ENCODE results near the gene HRH2.

The HRH2 gene

DNA sequence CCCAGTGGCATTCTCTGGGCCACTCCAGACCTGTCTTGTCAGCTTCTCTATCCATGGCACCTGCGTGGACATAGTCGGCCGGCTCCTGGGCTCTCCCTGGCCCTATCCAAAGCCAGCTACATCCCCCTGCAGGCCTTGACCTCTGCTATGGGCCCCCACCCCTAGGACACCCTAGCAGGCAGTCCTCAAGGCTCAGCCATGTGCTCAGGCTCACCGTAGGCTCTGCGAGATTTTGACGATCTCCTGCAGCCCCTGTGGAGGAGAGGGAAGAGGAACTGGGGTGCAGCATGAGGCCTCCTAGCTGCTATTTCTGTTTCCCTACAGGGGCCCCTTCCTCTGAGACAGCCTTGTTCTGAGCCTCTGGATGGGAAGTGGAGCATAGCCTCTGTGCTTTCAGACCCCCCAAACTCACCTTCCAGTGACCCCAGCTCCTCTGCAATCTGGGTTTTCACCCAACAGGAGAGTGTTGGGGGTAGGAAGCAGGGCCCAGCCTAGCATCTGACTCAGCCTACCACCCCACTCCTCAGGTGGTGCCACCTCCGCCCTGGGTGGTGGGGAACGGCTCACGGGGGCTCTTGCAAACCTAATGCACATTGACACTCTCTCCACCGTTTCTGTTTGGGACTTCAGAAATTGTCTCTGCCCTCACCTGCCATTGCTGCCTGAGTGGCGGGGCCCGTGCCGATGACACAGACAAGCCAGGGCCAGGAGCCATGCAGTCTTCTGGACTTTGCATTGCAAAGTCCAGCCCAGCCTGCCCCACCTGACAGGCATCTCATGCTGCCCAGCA lies 36.7 kb downstream of the HRH2 start:
- CTCF ChIA-PET = interaction anchor here (1.0 kb wide), 1 partner anchor 160 kb away, joined by 3 read pairs; no protein-coding TSS in a partner anchor
- no peak for DNase-seq (ENCODE audit: extremely low spot score)
- no peak for TF ChIP-seq TARDBP (IDR thresholded peaks at IDR 0.05)
- no peak for TF ChIP-seq L3MBTL2 (conservative IDR thresholded peaks at IDR 0.05)
- no peak for TF ChIP-seq FOXM1 (IDR thresholded peaks at IDR 0.05; ENCODE audit: borderline replicate concordance)
- TF ChIP-seq, protein P1, sequence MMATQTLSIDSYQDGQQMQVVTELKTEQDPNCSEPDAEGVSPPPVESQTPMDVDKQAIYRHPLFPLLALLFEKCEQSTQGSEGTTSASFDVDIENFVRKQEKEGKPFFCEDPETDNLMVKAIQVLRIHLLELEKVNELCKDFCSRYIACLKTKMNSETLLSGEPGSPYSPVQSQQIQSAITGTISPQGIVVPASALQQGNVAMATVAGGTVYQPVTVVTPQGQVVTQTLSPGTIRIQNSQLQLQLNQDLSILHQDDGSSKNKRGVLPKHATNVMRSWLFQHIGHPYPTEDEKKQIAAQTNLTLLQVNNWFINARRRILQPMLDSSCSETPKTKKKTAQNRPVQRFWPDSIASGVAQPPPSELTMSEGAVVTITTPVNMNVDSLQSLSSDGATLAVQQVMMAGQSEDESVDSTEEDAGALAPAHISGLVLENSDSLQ (IDR thresholded peaks at IDR 0.05) = no peak
- no peak for TF ChIP-seq FOXA1 (IDR thresholded peaks at IDR 0.05)
- TF ChIP-seq ARNT (IDR thresholded peaks at IDR 0.05) = no peak
- no peak for TF ChIP-seq SP1 (IDR thresholded peaks at IDR 0.05)
- TF ChIP-seq ZNF384 (IDR thresholded peaks at IDR 0.05) = no peak
- no peak for TF ChIP-seq FOXK2 (IDR thresholded peaks at IDR 0.05)
- TF ChIP-seq NFRKB (IDR thresholded peaks at IDR 0.05) = no peak
- TF ChIP-seq SUZ12 (IDR thresholded peaks at IDR 0.05) = no peak
- no peak for TF ChIP-seq CTBP1 (IDR thresholded peaks at IDR 0.05; ENCODE audit: borderline replicate concordance)
- TF ChIP-seq ELF4 (IDR thresholded peaks at IDR 0.05) = no peak
- TF ChIP-seq BHLHE40 (IDR thresholded peaks at IDR 0.05; ENCODE audit: borderline replicate concordance) = no peak
- TF ChIP-seq HDGF (IDR thresholded peaks at IDR 0.05; ENCODE audit: borderline replicate concordance) = no peak
- TF ChIP-seq LEF1 (IDR thresholded peaks at IDR 0.05; ENCODE audit: borderline replicate concordance) = no peak
- POLR2A ChIA-PET = no interaction called here

DNA sequence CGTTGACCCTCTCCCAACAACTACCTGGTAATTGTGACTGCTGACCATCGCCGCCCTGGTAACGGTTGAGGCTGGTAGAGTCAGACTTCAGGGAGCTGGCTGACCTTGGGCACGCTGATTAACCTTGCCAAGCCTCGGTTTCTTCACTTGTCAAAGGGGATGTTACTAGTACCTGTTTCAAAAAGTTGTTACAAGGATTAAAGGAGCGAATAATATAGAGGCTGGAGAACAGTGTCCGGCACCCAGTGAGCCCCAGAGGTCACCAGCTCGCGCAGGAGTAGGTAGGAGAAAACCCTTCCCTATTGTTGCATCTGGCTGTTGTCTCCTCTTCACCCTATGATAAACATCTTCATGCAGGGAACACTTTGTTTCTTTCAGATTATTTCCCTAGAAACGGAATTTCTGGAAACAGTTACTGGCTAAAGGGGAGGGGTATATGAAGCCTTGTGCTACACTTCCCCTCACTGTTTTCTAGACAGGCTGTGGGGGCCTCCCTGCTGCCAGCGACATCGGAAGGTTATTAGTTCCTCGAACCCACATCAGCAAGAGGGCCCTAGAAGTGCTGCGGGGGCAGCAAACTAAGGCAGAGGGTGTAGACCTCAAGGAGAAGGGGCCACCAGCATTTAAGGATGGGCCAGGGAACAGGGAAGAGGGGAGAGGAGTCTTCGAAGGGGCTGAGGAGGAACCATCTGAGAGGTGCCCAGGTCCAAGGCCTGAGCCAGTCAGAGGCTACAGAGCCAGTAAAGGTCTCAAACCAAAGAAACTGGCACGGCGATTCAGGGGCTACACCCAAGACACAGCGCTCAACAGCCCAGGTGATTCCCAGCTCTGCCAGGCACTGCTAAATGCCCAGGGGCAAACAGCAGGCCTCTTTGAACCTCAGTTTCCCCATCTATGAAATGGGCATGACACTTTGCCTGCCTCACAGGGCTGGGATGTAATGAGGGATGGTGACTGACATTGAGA lies 37.6 kb downstream of the HRH2 start:
- DNase-seq (ENCODE audit: extremely low spot score) = no peak
- no peak for TF ChIP-seq TARDBP (IDR thresholded peaks at IDR 0.05)
- TF ChIP-seq ZNF384 (IDR thresholded peaks at IDR 0.05) = no peak
- TF ChIP-seq L3MBTL2 (conservative IDR thresholded peaks at IDR 0.05) = no peak
- TF ChIP-seq FOXM1 (IDR thresholded peaks at IDR 0.05; ENCODE audit: borderline replicate concordance) = no peak
- TF ChIP-seq ELF4 (IDR thresholded peaks at IDR 0.05) = no peak
- no peak for TF ChIP-seq CTBP1 (IDR thresholded peaks at IDR 0.05; ENCODE audit: borderline replicate concordance)
- TF ChIP-seq HDGF (IDR thresholded peaks at IDR 0.05; ENCODE audit: borderline replicate concordance) = no peak
- no peak for TF ChIP-seq SP1 (IDR thresholded peaks at IDR 0.05)
- POLR2A ChIA-PET = no interaction called here
- CTCF ChIA-PET = interaction anchor here (1.0 kb wide), 1 partner anchor 161 kb away, joined by 3 read pairs; no protein-coding TSS in a partner anchor

DNA sequence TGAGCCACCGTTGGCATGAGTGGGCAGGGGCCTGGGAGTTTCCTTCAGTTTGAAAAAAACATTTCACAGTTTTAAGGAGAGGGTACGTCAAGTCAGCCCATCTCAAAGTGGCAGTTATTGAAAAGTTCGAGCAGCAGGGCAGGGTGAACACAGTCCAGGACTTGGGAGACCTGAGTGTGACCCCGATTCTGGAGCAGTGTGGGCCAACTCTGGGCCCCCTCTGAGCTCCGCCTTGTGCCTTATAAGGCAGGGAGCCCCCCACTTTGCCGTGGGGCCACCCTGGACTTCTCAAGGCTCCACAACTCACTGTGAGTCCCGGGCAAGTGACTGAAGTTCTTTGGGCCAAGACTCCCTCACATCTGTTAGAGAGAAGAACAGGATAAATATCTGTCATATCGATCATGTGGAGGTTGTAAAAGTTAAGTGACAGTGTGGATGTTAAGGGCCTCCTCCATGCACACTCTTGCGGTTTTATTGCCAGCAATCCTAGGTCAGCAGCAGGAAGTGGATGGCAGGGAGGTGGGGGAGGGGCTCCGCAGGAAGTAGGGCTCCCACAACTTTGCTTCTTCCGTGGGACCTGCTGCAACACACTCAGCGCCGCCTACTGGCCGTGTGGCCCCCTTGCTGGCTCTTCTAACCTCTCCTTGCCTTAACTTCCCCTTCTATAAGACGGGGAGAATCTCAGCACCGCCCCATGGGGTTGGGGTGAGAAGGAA lies 38.4 kb downstream of the HRH2 start:
- CTCF ChIA-PET = interaction anchor here (1.0 kb wide), 1 partner anchor 130 kb away, joined by 3 read pairs; no protein-coding TSS in a partner anchor
- TF ChIP-seq FOXA1 (IDR thresholded peaks at IDR 0.05) = no peak
- no peak for TF ChIP-seq CTBP1 (IDR thresholded peaks at IDR 0.05; ENCODE audit: borderline replicate concordance)
- TF ChIP-seq BHLHE40 (IDR thresholded peaks at IDR 0.05; ENCODE audit: borderline replicate concordance) = no peak
- TF ChIP-seq NFRKB (IDR thresholded peaks at IDR 0.05) = no peak
- TF ChIP-seq TARDBP (IDR thresholded peaks at IDR 0.05) = no peak
- TF ChIP-seq, protein P1 (IDR thresholded peaks at IDR 0.05) = peak; percentile 59
- no peak for TF ChIP-seq L3MBTL2 (conservative IDR thresholded peaks at IDR 0.05)
- POLR2A ChIA-PET = no interaction called here
- peak; percentile 81 for DNase-seq (ENCODE audit: extremely low spot score)

DNA sequence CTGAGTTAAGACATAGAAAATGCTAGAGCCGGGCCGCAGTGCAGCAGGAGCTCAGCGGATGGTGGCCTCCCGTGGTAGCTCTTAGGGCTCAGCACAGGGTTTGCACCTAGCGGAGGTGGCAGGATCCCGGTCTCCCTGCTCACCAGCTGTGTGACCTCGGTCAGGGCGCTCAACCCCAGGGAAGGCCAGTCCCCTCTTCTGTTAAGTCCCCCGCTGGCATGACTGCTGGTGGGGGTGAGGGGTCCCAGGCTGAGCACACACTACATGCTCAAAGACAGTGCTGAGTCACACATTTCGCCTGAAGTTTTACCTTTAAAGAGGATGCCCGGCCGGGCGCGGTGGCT lies 39.0 kb downstream of the HRH2 start:
- ChIA-PET CTCF (interaction anchor here (1.0 kb wide), 1 partner anchor 130 kb away, joined by 3 read pairs; no protein-coding TSS in a partner anchor), POLR2A (no interaction called here)
- no peak for TF ChIP-seq NFRKB (IDR thresholded peaks at IDR 0.05)
- TF ChIP-seq ARNT (IDR thresholded peaks at IDR 0.05) = no peak
- TF ChIP-seq CTBP1 (IDR thresholded peaks at IDR 0.05; ENCODE audit: borderline replicate concordance) = no peak
- no peak for TF ChIP-seq TARDBP (IDR thresholded peaks at IDR 0.05)
- TF ChIP-seq BHLHE40 (IDR thresholded peaks at IDR 0.05; ENCODE audit: borderline replicate concordance) = no peak
- no peak for TF ChIP-seq FOXM1 (IDR thresholded peaks at IDR 0.05; ENCODE audit: borderline replicate concordance)
- TF ChIP-seq SUZ12 (IDR thresholded peaks at IDR 0.05) = no peak
- no peak for TF ChIP-seq HDGF (IDR thresholded peaks at IDR 0.05; ENCODE audit: borderline replicate concordance)
- TF ChIP-seq, protein P1 (IDR thresholded peaks at IDR 0.05) = no peak
- TF ChIP-seq ZNF384 (IDR thresholded peaks at IDR 0.05) = no peak
- TF ChIP-seq ELF4 (IDR thresholded peaks at IDR 0.05) = no peak
- no peak for TF ChIP-seq FOXK2 (IDR thresholded peaks at IDR 0.05)
- TF ChIP-seq L3MBTL2 (conservative IDR thresholded peaks at IDR 0.05) = no peak
- TF ChIP-seq LEF1 (IDR thresholded peaks at IDR 0.05; ENCODE audit: borderline replicate concordance) = no peak
- no peak for TF ChIP-seq FOXA1 (IDR thresholded peaks at IDR 0.05)
- no peak for TF ChIP-seq SP1 (IDR thresholded peaks at IDR 0.05)

DNA sequence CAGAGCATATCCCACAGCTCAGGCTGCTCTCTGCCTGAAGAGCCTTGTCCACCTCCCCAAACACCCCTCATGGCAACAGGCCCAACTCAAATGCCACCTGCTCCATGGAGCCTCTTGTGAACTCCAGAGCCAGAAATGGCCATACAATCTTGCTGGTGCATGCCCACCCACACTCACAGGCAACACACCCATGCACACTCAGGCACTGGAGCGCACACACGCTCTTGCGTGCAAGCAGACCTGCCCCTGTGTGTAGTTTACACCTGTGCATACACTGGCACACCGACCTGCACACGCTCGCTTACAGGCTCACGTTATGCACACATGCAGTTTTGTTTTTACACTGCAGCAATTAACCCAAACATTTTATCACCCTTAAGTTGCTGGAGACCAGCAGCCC lies 40.0 kb downstream of the HRH2 start:
- POLR2A ChIA-PET = no interaction called here
- DNase-seq (ENCODE audit: extremely low spot score) = no peak
- CTCF ChIA-PET = no interaction called here
- no peak for TF ChIP-seq SUZ12 (IDR thresholded peaks at IDR 0.05)
- no peak for TF ChIP-seq ELF4 (IDR thresholded peaks at IDR 0.05)

More for the DNA sequence above, 39.0 kb downstream of the HRH2 start:
- no peak for DNase-seq (ENCODE audit: extremely low spot score)

Data from HEK293T (cell line).